Lower leg skin (tissue), 4 donors: ENCODE data around the gene HAAO. TPM values are rescaled to one million over a fixed set of nuclear protein-coding genes. Genes with fewer than 3 reads are reported as not detected.

Experiments
- DNase-seq, 2 donors: peaks; one replicate each; pipeline ENCODE4 v3.0.0-alpha.2; 2019; ENCODE audit warnings: low spot score in 2 of 2
- H3K4me3 ChIP-seq: fragments of 200-600 bp; sonication (generic); 2 replicates; pipeline ENCODE4 v1.5.1; 2017; ENCODE audit warnings: mild to moderate bottlenecking, low read depth; ENCODE audit not compliant: poor library complexity, severe bottlenecking
- CTCF ChIP-seq, 3 donors: fragments of 450-650 bp; IDR thresholded peaks; one replicate each; pipeline ENCODE4 v1.5.1; 2016; ENCODE audit warnings: antibody characterized with exemption in 3 of 3, mild to moderate bottlenecking in 3 of 3, moderate library complexity in 2 of 3
- POLR2A ChIP-seq, 2 donors: fragments of 450-650 bp; IDR thresholded peaks; one replicate each; pipeline ENCODE4 v1.6.1; 2016 to 2017; ENCODE audit warnings: antibody characterized with exemption in 2 of 2, mild to moderate bottlenecking in 1 of 2, moderate library complexity in 1 of 2
- WGBS, 2 donors: methylation state at CpG; one replicate each; pipeline ENCODE4 v1.1.5; 2018; 5-methylcytosine and 5-hydroxymethylcytosine counted together
- intact Hi-C: fragments of 100-400 bp; cut with DNase I; formaldehyde crosslinking; loops from one replicate; pipeline ENCODE4 v1.15.0; 2023; ENCODE audit warnings: low total_unique reads
- total RNA-seq, 4 donors: library from RNA; depleted of rRNA; stranded (reverse); fragments of >200 nt; gene quantifications; one replicate each; pipeline ENCODE4 v1.1.0, GENCODE V29; 2016

Gene HAAO
- total RNA-seq, 4 donors from 2014 or later, result 1.7 to 4.3 (median 3.3) TPM

GRCh38 chr2:42768706-42769256, 23.6 kb downstream of the HAAO start:
- H3K4me3 ChIP-seq, result no peak overlapping the region
- TF ChIP-seq POLR2A (IDR thresholded peaks at IDR 0.05), result no peak
- TF ChIP-seq CTCF (IDR thresholded peaks at IDR 0.05), result no peak
- 63 to 92% methylated on average over 3 of the region's 3 CpGs for WGBS, 2 donors
- DNase-seq, result no peak
- intact Hi-C loops, result no loop called here

GRCh38 chr2:42767899-42768705, 24.3 kb downstream of the HAAO start:
- WGBS, 2 donors, result 75 to 77% methylated on average over 12 to 14 of the region's 14 CpGs
- intact Hi-C loops, result no loop called here
- no peak overlapping the region for H3K4me3 ChIP-seq
- no peak for TF ChIP-seq CTCF (IDR thresholded peaks at IDR 0.05)
- no peak for TF ChIP-seq POLR2A (IDR thresholded peaks at IDR 0.05)
- peak in 1 of 2 donors; percentile 66 for DNase-seq

- intact Hi-C loops, result no loop called here
- DNase-seq, result peak in 1 of 2 donors; percentile 73
- 82 to 86% methylated on average over 14 to 16 of the region's 16 CpGs for WGBS, 2 donors
- TF ChIP-seq POLR2A (IDR thresholded peaks at IDR 0.05), result no peak
- TF ChIP-seq CTCF (IDR thresholded peaks at IDR 0.05), result no peak
- H3K4me3 ChIP-seq, result no peak overlapping the region
Measured at GRCh38 chr2:42767080-42767898, 25.1 kb downstream of the HAAO start.

- TF ChIP-seq CTCF (IDR thresholded peaks at IDR 0.05) (no peak), POLR2A (IDR thresholded peaks at IDR 0.05) (no peak)
- intact Hi-C loops, result no loop called here
- no peak for DNase-seq
- H3K4me3 ChIP-seq, result no peak overlapping the region
- WGBS, 2 donors, result 94 to 96% methylated on average over 9 of the region's 9 CpGs
Measured at GRCh38 chr2:42765686-42766085, 26.7 kb downstream of the HAAO start.

GRCh38 chr2:42764901-42765300, 27.5 kb downstream of the HAAO start:
- no peak for TF ChIP-seq POLR2A (IDR thresholded peaks at IDR 0.05)
- no peak for TF ChIP-seq CTCF (IDR thresholded peaks at IDR 0.05)
- WGBS, 2 donors, result 90 to 100% methylated on average over 2 of the region's 2 CpGs
- intact Hi-C loops, result no loop called here
- DNase-seq, result no peak
- no peak overlapping the region for H3K4me3 ChIP-seq
